Activated naive CD8-positive, alpha-beta T cell treated with anti-CD3 and anti-CD28 coated beads, Interleukin-2, amount 50 U/mL, for 24 hours (primary cell): Measurements from ENCODE around the gene KIAA0513.
"Not testable (repeated sequence)": the region's sequence is repeated elsewhere in the genome, so short reads cannot be mapped to it uniquely, and the experiment has no call there.

Source experiments
- ATAC-seq: fragments of 150-1000 bp; cut with Tn5 transposase; one replicate; pipeline ENCODE4 v1.10.0; 2021
- DNase-seq: peaks from one replicate; pipeline ENCODE4 v3.0.0; 2021
- H3K27ac Mint-ChIP-seq: one replicate; pipeline ENCODE4 v1.8.0; 2021; ENCODE audit warnings: mild to moderate bottlenecking, mixed read lengths
- H3K27me3 Mint-ChIP-seq: one replicate; pipeline ENCODE4 v1.8.0; 2021; ENCODE audit warnings: mixed read lengths
- H3K36me3 Mint-ChIP-seq: one replicate; pipeline ENCODE4 v1.8.0; 2021; ENCODE audit warnings: low read depth, mixed read lengths
- H3K4me1 Mint-ChIP-seq: one replicate; pipeline ENCODE4 v1.8.0; 2021; ENCODE audit warnings: mixed read lengths
- H3K4me3 Mint-ChIP-seq: one replicate; pipeline ENCODE4 v1.8.0; 2021; ENCODE audit warnings: mild to moderate bottlenecking, moderate library complexity, mixed read lengths
- H3K9me3 Mint-ChIP-seq: one replicate; pipeline ENCODE4 v1.8.0; 2021; ENCODE audit warnings: mixed read lengths

Gene KIAA0513

DNA sequence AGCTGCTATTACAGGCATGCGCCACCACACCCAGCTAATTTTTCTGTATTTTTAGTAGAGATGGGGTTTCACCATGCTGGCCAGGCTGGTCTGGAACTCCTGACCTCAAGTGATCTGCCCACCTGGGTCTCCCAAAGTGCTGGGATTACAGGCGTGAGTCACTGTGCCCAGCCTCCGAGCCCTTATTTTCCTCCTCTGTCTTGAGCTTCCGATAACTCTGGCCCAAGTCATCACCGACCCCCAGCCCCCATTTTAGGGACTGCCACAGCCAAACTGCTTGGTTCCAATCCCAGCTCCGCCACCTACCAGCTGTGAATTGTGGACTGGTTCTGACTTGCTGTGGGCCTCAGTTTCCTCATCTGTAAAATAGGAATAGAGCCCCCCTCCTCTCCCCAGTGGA is 95.8 kb downstream of the KIAA0513 start:
- not testable (repeated sequence) for H3K27me3 Mint-ChIP-seq, H3K36me3 Mint-ChIP-seq, H3K9me3 Mint-ChIP-seq, H3K27ac Mint-ChIP-seq, DNase-seq, H3K4me3 Mint-ChIP-seq, ATAC-seq
- H3K4me1 Mint-ChIP-seq, result peaks cover 24% of the 10 kb centered on the region

DNA sequence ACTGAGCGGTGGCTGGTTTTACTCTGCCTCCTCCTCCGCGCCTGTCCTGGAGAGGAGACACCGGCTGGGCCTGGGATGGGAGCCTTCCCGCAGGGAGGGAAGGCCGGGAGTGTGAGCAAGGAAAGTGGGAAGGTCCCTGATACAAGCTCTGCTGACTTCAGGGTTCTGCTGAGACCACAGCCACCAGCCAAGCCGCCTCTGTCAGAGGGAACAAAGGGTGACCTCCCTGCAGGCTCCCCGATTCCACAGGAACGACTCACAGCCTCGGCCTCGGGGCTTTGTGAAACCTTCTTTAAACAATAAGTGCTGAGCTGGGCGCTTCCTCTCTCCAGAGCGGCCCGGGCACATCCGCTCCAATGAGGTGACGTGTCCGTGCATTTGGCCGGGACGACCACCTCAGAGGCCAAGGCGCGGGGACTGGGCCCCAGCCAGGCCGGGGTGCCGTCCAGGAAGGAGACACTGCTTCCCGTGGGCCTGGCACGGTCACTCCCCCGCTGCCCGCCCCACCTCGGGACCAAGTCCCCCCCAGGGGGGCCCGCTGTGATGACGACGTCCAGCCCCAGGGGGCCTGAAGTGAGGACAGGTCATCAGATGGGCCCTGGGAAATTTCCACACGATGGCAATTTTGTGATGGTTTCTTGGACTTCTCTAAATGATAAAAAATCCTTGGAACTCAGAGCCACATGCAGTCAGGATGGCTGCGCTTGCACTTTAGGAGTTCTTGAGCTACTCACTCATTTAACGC is 96.5 kb downstream of the KIAA0513 start:
- no peak overlapping the region for H3K4me3 Mint-ChIP-seq
- H3K36me3 Mint-ChIP-seq, result no peaks in the 10 kb centered on the region
- no peaks in the 10 kb centered on the region for H3K27me3 Mint-ChIP-seq
- ATAC-seq (no peak), DNase-seq (no peak)
- peaks cover 24% of the 10 kb centered on the region for H3K4me1 Mint-ChIP-seq
- no peaks in the 10 kb centered on the region for H3K9me3 Mint-ChIP-seq
- no peak overlapping the region for H3K27ac Mint-ChIP-seq

DNA sequence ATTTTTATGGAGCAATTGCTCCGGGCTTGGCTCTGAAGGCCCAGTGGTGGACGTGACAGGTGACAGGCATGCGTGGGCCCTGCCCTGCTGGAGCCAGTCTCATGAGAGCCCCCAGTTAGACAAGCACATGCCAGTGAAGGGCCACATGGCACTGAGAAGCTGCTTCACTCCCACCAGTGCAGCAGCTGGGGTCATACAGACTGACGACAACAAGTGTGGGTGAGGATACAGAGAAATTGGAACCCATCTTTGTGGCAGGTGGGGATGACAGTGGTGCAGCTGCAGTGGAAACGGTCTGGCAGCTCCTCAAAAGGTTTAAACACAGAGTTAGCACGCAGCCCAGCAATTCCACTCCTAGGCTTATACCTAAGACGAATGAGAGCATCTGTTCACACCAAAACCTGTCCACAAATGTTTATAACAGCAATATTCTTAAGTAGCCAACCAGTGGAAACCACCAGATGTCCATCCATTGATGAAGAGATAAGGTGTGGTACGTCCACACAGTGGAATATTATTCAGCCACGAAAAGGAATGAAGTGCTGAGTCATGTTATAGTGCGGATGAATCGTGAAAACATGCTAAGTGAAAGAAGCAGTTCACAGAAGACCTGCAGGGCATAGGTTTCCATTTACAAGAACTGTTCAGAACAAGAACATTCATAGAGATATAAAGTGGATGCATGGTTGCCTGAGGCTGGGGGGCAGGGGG is 97.2 kb downstream of the KIAA0513 start:
- H3K36me3 Mint-ChIP-seq, result no peaks in the 10 kb centered on the region
- H3K9me3 Mint-ChIP-seq, result no peaks in the 10 kb centered on the region
- ATAC-seq, result no peak
- no peak overlapping the region for H3K4me3 Mint-ChIP-seq
- DNase-seq, result no peak
- H3K27ac Mint-ChIP-seq, result peak overlapping the region; percentile 17
- H3K27me3 Mint-ChIP-seq, result no peaks in the 10 kb centered on the region
- peaks cover 24% of the 10 kb centered on the region for H3K4me1 Mint-ChIP-seq

DNA sequence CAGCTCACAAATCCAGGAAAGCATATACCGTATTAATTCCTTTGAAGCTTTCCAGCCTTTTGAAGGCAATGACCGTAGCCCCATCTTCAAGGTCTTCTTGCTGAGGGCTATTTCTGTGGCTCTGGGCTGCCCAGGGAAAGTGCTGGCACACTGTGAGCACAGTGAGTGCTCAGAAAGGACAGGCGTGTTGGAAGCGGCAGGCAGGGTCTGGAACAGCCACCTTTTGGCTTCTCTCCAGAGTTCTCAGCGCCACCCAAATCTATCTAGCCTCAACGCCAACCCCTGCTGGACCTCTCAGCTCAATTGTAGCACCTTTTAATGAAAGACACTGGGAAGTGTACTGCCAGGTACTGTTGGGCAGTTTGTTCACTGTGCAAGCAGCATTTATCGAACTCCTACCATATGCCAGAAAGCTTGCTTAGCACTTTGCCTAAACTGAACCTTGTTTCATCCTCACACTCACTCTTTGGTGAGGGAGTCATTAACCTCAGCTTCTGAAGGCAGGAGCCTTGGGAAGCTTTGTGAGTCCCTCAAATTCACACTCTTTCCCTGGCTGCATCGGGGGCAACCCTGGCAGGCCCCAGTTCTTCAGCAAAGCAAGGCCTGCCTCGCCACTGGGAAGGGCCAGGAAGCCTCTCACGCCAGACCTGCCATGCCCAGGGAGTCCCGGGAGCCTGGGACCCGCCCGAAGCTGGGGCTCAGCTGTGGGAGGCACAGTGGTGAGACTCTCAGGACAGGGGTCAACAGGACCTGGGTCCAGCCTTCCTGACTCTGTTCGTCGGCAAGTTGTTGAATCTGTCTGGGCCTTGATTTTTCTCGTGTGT is 98.2 kb downstream of the KIAA0513 start:
- H3K9me3 Mint-ChIP-seq, result no peaks in the 10 kb centered on the region
- no peaks in the 10 kb centered on the region for H3K27me3 Mint-ChIP-seq
- no peak for ATAC-seq
- H3K4me1 Mint-ChIP-seq, result peaks cover 24% of the 10 kb centered on the region
- H3K36me3 Mint-ChIP-seq, result no peaks in the 10 kb centered on the region
- DNase-seq, result no peak
- H3K4me3 Mint-ChIP-seq, result no peak overlapping the region
- no peak overlapping the region for H3K27ac Mint-ChIP-seq

DNA sequence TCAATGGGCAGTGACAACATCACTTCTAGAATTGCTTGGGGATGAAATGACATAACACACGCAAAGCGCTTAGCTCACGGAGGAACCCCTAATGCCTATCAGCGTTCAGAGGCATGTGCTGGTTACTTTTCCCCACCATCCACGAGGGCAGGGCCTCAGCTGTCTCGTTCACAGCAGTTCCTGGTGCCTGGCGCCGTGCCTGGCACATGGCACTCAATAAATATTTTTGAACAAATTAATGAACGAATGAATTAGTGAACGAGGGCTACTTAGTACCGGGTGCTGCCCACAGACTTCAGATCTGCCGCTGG is 98.8 kb downstream of the KIAA0513 start:
- H3K9me3 Mint-ChIP-seq, result no peaks in the 10 kb centered on the region
- ATAC-seq (no peak), DNase-seq (no peak)
- no peak overlapping the region for H3K4me3 Mint-ChIP-seq
- H3K4me1 Mint-ChIP-seq, result peaks cover 24% of the 10 kb centered on the region
- no peaks in the 10 kb centered on the region for H3K36me3 Mint-ChIP-seq
- no peak overlapping the region for H3K27ac Mint-ChIP-seq
- H3K27me3 Mint-ChIP-seq, result no peaks in the 10 kb centered on the region

DNA sequence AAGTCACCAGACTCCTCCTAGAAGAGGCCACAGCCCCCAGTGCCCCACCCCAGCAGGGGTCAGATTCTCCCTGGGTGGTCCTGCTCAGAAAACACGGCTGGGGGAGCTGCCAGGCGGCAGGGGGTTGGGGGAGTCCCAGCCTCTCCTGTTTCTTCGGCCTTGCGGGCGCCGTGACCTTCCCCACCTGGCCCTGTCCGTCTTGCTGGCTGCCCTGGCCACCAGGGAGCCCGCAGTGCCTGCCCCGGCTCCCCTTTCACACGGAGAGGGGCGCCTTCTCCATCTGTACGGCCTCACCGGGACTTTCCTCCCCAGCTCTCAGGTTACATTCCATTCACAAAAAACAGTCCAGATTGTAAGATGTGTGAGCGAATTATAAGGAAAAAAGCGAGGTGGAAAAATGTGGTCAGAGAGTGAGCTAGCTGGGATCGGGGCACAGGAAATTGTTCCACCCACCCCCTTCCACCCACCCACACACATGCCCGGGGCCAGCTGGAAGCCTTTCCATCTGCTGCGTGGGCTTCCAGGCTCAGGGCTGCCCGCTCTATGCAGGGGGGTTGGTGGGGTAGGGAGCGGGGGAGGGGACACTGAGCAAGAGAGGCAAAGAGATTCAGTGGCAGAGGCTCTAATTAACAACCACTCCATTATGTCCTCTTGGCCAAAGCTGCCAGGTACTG is 99.2 kb downstream of the KIAA0513 start:
- Mint-ChIP-seq H3K9me3 (no peaks in the 10 kb centered on the region), H3K27me3 (no peaks in the 10 kb centered on the region), H3K27ac (peak overlapping the region; percentile 73), H3K36me3 (no peaks in the 10 kb centered on the region), H3K4me1 (peaks cover 24% of the 10 kb centered on the region), H3K4me3 (peak overlapping the region; percentile 50)
- DNase-seq (peak; percentile 41), ATAC-seq (peak; percentile 56)

DNA sequence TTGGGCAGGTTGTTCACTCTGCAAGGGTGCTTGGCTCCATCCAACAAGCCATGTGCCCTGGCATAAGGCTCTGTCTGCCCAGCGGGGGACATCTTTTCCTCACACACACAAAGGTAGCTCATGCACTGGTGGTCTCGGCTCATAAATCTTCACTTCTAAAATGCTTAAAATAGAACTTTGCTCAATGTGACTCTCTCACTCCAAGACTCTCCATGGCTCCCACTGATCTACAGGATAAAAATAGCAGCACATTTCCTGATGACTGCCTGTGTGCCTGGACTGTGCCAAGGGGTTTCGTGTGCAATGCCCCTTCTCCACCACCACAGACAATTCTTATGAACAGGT is 99.8 kb downstream of the KIAA0513 start:
- DNase-seq (no peak), ATAC-seq (peak; percentile 44)
- Mint-ChIP-seq H3K27me3 (no peaks in the 10 kb centered on the region), H3K36me3 (no peaks in the 10 kb centered on the region), H3K27ac (peak overlapping the region; percentile 73), H3K9me3 (no peaks in the 10 kb centered on the region), H3K4me3 (no peak overlapping the region), H3K4me1 (peaks cover 24% of the 10 kb centered on the region)

DNA sequence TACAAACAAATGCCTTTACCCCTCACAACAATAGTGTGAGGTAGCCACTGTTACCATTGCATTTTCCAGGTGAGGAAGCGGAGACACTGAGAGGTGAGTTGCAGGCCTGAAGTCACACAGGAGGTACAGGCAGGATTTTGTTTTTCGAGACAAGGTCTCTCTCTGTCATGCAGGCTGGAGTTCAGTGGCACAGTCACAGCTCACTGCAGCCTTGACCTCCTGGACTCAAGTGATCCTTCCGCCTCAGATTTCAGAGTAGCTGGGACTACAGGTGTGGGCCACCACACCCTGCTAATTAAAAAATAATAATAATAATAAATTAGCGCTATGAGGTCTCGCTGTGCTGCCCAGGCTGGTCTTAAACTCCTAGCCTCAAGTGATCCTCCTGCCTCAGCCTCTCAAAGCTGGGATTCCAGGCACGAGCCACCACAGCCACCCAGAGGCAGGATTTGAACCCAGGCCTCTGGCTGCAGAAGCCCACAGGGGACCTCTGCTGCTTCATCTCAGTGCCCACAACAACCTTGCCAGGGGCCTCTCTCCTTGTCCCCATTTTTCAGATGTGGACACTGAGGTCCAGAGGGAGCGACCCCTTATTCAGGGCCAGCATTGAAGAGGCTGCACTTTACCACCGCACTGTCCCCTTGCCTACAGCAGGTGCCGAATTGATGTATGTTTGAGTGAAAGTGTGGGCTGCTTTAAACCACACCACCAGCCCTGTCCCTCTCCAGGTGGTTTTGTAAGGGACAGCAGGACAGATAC is 100.7 kb downstream of the KIAA0513 start:
- peaks cover 24% of the 10 kb centered on the region for H3K4me1 Mint-ChIP-seq
- H3K36me3 Mint-ChIP-seq, result no peaks in the 10 kb centered on the region
- no peak overlapping the region for H3K27ac Mint-ChIP-seq
- H3K27me3 Mint-ChIP-seq, result no peaks in the 10 kb centered on the region
- H3K9me3 Mint-ChIP-seq, result no peaks in the 10 kb centered on the region
- no peak for ATAC-seq
- DNase-seq, result no peak
- no peak overlapping the region for H3K4me3 Mint-ChIP-seq

DNA sequence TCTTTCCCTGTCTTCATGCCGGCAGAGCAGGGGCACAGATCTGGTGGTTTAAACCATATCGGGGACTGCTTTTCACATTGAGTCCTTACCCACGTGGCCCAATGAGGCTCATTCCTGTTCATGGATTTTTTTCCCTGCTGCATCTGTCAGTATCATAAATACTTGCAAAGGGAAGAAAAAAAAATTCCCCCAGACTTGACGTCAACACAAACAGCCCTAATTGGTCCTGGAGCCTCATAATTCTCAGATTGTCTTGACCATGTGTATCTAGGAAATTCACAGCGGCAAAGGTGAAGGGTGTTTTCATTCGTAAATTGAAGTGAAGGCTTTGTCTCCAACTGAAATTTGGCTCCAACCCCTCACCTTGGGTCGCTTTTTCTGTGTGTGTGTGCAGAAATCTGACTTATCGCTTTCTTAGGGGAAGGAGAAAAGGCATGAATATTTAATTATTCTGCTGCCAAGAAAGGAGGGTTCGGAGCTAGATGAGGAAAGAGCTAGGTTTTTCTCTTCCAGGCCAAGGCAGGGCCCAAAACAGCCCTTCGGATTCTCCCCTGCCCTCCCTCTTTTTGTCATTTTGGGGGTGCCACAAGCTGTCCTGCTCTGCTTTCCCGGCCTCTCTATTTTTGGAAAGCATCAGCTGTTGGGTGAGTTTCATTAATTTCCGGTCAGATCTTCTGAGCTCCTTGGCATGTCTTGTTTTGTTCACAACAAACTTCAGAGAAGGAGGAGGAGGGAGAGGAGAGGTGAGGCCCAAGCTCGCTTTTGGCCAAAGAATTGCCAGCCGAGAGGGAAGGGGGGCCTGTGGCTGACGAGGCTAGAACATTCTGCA is 102.5 kb downstream of the KIAA0513 start:
- no peaks in the 10 kb centered on the region for H3K9me3 Mint-ChIP-seq
- no peaks in the 10 kb centered on the region for H3K27me3 Mint-ChIP-seq
- DNase-seq, result no peak

DNA sequence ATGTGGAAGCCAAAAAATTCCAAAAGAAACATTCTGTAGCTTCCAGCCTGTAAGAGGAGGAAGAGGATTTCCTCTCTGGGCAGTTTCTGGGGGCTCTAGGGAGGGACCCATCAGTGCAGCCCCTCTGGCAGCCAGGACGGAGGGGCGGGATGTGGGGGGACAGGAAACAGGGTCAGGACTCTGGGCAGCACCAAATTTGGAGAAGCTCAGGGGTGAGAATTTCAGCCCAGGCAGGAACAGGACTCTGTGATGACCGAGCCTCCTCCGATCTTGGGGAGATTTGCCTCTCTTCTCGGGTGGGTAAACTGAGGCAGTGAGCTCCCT is 103.1 kb downstream of the KIAA0513 start:
- Mint-ChIP-seq H3K27me3 (no peaks in the 10 kb centered on the region), H3K36me3 (no peaks in the 10 kb centered on the region), H3K9me3 (no peaks in the 10 kb centered on the region), H3K4me3 (no peak overlapping the region), H3K27ac (no peak overlapping the region), H3K4me1 (peaks cover 18% of the 10 kb centered on the region)
- ATAC-seq, result no peak
- no peak for DNase-seq

More for the DNA sequence above, 102.5 kb downstream of the KIAA0513 start:
- no peak overlapping the region for H3K4me3 Mint-ChIP-seq
- no peaks in the 10 kb centered on the region for H3K36me3 Mint-ChIP-seq
- no peak for ATAC-seq
- peaks cover 20% of the 10 kb centered on the region for H3K4me1 Mint-ChIP-seq
- H3K27ac Mint-ChIP-seq, result no peak overlapping the region

DNA sequence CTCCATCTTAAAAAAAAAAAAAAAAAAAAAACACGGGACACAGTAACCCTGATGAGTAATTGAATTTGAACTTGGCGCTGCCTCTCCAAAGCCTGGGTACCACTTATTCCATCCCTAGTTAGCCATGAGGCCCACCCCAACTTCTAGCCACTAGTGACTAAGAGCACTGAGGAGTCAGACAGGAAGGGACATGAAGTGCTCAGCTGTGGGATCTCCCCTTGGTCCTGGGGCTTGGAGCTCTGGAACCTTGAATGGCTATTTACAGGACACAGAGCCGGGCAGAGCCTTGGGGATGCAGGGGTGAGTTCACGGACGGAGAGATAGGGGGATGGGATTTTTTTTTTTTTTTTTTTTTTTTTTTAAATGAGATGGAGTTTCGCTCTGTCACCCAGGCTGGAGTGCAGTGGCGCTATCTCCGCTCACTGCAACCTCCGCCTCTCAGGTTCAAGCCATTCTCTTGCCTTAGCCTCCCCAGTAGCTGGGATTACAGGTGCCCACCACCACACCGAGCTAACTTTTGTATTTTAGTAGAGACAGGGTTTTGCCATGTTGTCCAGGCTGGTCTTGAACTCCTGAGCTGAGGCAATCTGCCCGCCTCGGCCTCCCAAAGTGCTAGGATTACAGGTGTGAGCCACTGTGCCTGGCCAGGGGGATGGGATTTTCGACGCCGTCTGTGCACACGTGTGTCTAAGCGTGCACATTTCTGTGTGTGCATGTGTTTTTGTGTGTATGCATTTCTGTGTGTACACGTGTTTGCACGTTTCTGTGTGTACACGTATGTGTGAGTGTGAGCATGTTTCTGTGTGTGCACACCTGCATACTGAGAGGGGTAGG is 105.1 kb downstream of the KIAA0513 start:
- Mint-ChIP-seq H3K4me1 (peaks cover 6% of the 10 kb centered on the region), H3K36me3 (no peaks in the 10 kb centered on the region), H3K27ac (no peak overlapping the region), H3K4me3 (no peak overlapping the region), H3K27me3 (peaks cover 12% of the 10 kb centered on the region), H3K9me3 (no peaks in the 10 kb centered on the region)
- no peak for DNase-seq
- ATAC-seq, result no peak

DNA sequence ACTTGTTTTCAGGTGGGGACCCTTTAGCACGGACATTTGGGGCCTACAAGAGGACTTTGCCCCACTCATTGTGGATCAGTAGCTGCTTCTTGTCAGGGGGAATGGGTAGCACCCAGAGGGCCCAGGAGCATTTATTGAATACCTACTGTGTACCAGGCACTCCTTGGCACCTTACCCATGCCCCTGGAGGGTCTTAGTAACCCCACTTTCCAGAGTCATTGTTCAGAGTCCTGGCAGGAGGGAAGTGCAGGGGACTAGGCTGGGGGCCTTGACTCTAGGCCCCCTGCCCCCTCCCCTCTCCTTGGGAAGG is 105.7 kb downstream of the KIAA0513 start:
- no peak overlapping the region for H3K27ac Mint-ChIP-seq
- no peak for DNase-seq
- H3K27me3 Mint-ChIP-seq, result peaks cover 17% of the 10 kb centered on the region
- H3K4me1 Mint-ChIP-seq, result peaks cover 9% of the 10 kb centered on the region
- ATAC-seq, result no peak
- H3K36me3 Mint-ChIP-seq, result no peaks in the 10 kb centered on the region
- H3K9me3 Mint-ChIP-seq, result no peaks in the 10 kb centered on the region
- no peak overlapping the region for H3K4me3 Mint-ChIP-seq
